ENCODE results near the gene ADORA2A. TPM values are rescaled to one million over a fixed set of nuclear protein-coding genes. Genes with fewer than 3 reads are reported as not detected.

Gene ADORA2A
- total RNA-seq, 2 donors from 2014 or later, result 25.9 to 47.8 TPM

DNA sequence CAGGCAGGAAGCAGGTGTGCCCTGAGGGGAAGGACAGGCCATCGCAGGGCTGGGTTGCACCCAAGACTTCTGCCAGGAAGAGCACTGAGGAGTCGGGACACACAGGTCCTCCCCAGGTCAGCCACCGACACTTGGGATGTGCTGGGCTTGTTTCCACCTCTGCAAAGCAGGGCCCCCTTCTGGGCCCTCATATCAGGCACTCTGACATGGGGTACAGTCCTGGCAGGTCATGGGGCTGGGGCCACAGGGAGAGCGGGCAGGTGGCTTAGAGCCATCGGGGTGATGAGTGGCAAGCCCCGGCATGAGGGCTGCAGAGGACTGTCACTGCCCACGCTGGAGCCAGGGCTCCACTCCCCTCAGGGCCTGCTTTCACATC, 7.9 kb upstream of the ADORA2A start:
- ATAC-seq (replicated peaks), result no peak
- Mint-ChIP-seq H3K27ac (no peak overlapping the region), H3K9me3 (no peaks in the 10 kb centered on the region), H3K36me3 (ENCODE audit: low read depth) (peaks cover 10% of the 10 kb centered on the region), H3K4me3 (no peak overlapping the region), H3K27me3 (no peaks in the 10 kb centered on the region), H3K4me1 (no peaks in the 10 kb centered on the region)

DNA sequence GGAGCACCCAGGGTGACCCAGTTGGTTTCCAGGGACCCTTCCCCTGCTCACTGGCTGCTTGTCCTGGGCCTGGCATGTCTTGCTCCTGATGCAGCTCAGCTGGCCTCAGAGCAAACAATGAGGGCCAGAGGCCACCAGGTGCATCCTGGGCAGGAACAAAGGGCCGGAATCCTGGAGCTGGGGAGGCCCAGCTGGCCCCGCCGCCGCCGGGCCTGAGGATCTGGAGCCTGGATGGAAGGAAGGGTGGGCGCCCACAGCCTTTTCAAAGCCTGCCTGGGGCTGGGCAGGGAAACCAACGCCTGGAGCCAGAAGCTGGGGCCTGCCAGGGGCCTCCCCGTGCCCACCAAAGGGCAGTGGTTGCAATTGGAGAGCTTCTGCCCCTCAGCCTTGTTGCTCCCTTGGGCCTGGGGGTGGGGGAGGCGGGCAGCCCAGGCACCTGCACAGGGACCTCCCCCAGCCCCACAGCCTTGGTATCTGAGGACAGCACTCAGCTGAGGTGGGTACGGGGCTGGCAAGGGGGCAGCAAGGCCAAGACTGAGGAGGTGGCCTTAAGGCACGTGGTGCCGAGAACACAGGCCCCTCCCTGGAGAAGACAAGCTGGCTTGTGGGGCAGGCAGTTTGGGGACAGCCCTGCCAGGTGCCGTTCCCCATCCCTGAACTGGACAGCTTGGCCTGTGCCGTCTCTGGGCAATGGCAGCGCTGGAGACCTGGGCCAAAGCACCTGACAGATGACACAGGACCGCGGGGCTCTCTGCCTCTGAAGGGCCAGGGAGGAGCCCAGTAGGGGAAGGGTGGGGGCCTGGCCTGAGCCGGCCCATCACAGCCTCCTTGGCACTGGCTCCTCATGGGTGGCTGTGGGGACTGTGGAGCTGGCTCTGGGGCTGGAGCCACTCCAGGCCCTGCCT, 7.1 kb upstream of the ADORA2A start:
- Mint-ChIP-seq H3K27ac (no peak overlapping the region), H3K4me1 (peaks cover 1% of the 10 kb centered on the region), H3K4me3 (no peak overlapping the region), H3K9me3 (no peaks in the 10 kb centered on the region), H3K36me3 (ENCODE audit: low read depth) (peaks cover 2% of the 10 kb centered on the region), H3K27me3 (no peaks in the 10 kb centered on the region)
- ATAC-seq (replicated peaks), result no peak

DNA sequence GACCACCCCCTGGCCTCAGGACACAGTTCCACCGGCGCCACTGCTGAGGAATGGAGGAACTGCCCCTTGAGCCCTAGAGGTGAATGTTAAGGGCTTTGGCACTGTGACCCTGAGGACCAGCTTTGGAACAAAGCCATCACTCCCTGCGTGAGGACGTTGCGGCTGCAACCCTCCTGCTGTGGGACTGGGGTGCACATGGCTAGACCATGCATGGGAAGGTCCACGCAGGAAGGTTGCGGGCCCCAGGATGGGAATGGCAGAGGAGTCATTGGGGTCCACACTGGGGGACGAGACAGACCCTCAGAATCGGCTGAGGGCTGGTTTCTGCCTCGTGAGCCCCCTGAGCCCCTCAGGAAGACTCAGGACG, 6.4 kb upstream of the ADORA2A start:
- Mint-ChIP-seq H3K27ac (peak overlapping the region; percentile 28), H3K36me3 (ENCODE audit: low read depth) (peaks cover 1% of the 10 kb centered on the region), H3K4me3 (no peak overlapping the region), H3K27me3 (no peaks in the 10 kb centered on the region), H3K9me3 (no peaks in the 10 kb centered on the region), H3K4me1 (peaks cover 6% of the 10 kb centered on the region)
- no peak for ATAC-seq (replicated peaks)

DNA sequence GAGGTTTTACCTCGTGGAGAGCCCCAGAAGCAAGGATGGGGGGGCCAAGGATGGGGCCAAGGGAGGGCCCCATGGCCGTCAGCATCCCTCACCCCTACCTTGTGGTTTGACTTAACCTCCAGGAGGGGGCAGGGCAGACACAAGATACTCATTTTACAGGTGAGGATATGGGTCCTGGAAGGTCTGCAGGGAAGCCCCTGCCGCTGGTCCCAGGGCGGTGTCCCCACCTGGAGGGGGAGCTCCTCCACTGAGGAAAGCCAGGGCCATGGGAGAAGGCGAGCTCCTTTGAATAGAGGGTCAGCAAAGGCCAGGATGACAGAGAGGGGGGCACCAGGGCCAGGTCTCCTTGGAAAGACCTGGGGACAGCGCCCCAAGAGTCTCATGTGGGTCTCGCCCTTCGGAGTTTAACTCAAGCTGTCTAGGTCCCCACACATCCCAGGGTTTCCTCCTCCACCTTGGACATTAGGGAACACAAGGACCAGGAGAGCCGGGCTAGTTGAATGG, 5.9 kb upstream of the ADORA2A start:
- ATAC-seq (replicated peaks), result no peak
- H3K4me1 Mint-ChIP-seq, result peaks cover 11% of the 10 kb centered on the region
- peak overlapping the region; percentile 28 for H3K27ac Mint-ChIP-seq
- no peaks in the 10 kb centered on the region for H3K9me3 Mint-ChIP-seq
- H3K27me3 Mint-ChIP-seq, result no peaks in the 10 kb centered on the region
- peaks cover 6% of the 10 kb centered on the region for H3K36me3 Mint-ChIP-seq (ENCODE audit: low read depth)
- H3K4me3 Mint-ChIP-seq, result peak overlapping the region; percentile 21

DNA sequence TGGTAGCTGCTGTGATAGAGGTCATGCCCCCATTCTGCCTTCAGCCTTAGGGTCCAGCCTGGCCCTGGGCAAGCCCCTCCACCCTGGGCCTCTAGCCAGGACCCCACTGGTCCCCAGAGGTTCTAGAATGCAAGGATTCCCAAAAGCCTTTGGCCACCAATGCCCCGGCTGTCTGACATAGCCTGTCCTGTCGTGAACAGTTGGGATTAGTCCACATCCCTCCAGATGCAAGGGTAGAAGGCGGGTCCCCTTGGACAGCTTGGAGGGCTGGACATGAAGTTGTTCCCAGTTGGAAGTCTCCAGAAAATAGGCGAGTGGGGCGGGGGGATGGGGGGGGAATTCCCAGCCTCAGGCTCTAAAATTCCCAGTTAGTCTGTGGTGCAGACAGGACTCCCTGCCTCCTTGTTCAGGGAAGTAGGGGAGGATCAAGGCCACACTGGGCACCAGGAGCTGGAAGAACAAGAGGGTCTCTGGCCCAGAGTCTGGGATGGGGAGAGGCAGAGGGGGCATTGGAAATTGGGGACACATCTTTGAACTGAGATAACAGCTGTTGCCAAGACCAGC, 5.2 kb upstream of the ADORA2A start:
- peaks cover 6% of the 10 kb centered on the region for H3K36me3 Mint-ChIP-seq (ENCODE audit: low read depth)
- H3K27ac Mint-ChIP-seq, result no peak overlapping the region
- H3K4me3 Mint-ChIP-seq, result peak overlapping the region; percentile 51
- no peaks in the 10 kb centered on the region for H3K9me3 Mint-ChIP-seq
- peaks cover 12% of the 10 kb centered on the region for H3K4me1 Mint-ChIP-seq
- H3K27me3 Mint-ChIP-seq, result no peaks in the 10 kb centered on the region
- ATAC-seq (replicated peaks), result no peak

DNA sequence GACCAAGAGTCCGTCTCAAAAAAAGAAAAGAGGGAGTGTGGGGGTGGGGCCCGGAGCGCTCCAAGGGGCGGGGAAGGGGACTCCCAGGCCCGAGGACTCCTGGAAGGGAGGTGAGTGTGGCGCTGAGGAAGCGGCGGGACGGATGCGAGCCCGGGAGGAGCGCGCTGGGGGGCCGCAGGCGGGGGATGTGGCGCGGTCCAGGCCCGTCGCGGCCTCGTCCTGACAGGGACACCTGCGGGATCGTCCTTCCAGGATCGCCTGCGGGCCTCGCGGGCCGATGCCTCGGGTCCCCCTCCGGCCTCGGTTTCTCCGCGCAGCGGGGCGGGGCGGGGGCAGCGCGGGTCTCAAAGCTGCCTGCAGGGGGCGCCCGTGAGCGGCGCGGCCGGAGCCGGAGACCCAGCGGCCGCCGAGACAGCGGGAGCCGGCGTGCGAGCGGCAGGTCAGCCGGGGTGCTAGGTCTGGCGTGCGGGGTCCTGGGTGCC, 3.8 kb upstream of the ADORA2A start:
- no peaks in the 10 kb centered on the region for H3K9me3 Mint-ChIP-seq
- peak overlapping the region; percentile 51 for H3K4me3 Mint-ChIP-seq
- ATAC-seq (replicated peaks), result peak; percentile 63
- H3K27me3 Mint-ChIP-seq, result no peaks in the 10 kb centered on the region
- H3K36me3 Mint-ChIP-seq (ENCODE audit: low read depth), result peaks cover 20% of the 10 kb centered on the region
- H3K4me1 Mint-ChIP-seq, result peaks cover 12% of the 10 kb centered on the region
- no peak overlapping the region for H3K27ac Mint-ChIP-seq

DNA sequence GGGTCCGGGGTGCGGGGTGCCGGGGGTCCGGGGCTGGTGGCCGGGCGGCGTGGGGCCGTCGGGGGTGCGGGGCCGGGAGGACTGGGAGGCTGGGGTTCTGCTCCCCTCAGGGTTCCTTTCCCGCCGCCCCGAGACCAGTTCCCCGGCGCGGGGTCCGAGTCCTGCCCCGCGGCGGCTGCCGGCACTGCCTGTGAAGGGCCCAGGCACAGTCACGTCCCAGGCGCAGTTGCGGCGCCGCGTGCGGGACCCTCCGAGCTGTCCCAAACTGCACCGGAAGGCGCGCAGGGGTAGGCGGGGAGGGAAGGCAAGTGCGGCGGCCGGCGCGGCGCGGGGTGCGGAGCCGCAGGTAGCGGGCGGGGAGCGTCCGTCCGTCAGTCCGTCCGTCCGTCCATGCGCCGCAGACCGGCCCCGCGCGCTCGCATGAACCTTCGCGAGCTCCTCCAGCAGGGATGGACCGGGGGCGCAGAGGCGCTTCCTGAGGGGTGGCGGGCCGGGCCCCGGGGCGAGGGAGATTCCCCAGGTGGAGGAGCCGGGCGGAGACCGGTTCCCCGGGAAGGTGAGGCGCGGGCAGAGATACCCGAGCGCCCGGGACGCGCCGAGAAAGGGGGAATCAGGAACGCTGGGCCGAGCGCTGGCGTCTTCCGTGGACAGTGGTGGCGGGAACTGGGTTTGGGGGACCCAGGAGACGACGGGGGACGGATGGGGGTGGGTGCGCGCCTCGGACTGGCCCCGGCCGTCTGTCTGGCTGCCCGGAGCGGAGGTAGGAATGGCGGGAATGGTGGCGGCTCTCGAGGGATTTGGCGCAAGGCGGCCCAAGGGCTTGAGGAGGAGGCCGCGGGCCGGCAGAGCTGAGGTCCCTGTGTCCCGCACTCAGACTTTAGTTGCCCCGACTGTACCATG, 3.1 kb upstream of the ADORA2A start:
- H3K9me3 Mint-ChIP-seq, result no peaks in the 10 kb centered on the region
- no peak overlapping the region for H3K27ac Mint-ChIP-seq
- ATAC-seq (replicated peaks), result peak; percentile 32
- H3K36me3 Mint-ChIP-seq (ENCODE audit: low read depth), result peaks cover 27% of the 10 kb centered on the region
- peak overlapping the region; percentile 69 for H3K4me3 Mint-ChIP-seq
- no peaks in the 10 kb centered on the region for H3K27me3 Mint-ChIP-seq
- H3K4me1 Mint-ChIP-seq, result peaks cover 12% of the 10 kb centered on the region

DNA sequence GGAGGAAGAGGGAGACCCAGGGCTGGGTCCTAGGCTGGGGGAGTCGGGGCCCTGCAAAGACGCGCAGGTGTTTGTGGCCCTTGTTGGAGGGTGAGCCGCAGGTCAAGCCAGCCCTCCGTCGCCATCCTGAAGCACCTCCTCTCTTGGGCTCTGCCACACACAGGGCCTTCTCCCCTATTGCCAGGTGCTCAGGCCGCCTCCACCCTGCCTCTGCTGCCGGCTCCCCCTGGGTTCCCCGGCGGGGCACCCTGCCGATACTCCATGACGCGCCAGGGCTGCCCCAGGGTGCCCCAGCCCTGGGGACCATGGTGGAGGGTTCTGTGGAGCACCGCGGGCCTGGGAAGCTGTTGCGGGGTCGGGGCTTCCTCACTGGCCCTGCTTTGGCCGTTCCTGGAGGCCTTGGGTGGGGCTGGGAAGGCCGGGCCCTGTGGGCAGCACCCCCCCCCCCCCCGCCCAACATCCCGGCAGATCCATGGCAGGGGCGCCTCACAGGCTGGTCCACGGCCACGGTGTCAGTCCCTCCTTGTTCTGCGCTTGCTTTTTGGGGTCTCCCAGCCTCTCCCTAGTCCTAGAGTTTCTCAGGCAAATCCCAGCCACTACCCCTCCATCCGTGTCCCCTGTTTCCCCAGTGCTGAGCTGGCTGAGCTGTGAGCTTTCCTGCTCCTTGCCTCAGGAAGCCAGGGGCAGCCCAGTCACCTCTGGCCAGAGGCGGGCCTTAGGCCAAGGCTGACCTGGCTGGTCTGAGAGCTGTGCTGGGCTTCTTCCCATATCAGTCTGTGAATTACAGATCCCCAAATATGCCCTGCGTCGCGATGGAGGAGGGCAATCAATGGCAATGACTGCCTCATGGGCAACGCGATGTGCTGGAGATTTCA, 2.3 kb upstream of the ADORA2A start:
- Mint-ChIP-seq H3K27ac (peak overlapping the region; percentile 90), H3K4me1 (peaks cover 12% of the 10 kb centered on the region), H3K27me3 (no peaks in the 10 kb centered on the region), H3K9me3 (no peaks in the 10 kb centered on the region), H3K4me3 (peak overlapping the region; percentile 93), H3K36me3 (ENCODE audit: low read depth) (peaks cover 32% of the 10 kb centered on the region)
- ATAC-seq (replicated peaks), result no peak

DNA sequence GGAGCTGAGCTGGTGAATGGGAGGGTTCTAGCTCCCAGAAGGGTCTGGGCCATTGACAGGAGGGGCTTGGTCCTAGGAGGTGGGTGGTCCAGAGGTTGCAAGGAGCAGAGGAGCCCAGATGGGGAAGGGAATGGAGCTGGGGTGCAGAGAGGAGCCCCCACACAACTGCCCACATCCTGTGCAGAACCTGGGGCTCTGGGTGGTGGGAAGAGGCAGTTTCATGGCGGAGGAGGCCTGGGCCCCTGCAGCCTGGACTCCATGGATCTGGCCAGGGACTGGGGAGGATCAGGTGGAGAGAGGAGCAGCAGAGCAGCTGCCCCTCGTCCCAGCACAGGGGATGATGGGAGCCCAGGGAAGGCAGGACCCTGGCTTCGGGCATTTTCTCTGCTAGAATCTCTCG, 963 bp upstream of the ADORA2A start:
- Mint-ChIP-seq H3K27ac (peak overlapping the region; percentile 90), H3K36me3 (ENCODE audit: low read depth) (peaks cover 35% of the 10 kb centered on the region), H3K4me3 (peak overlapping the region; percentile 93), H3K4me1 (peaks cover 17% of the 10 kb centered on the region), H3K9me3 (no peaks in the 10 kb centered on the region), H3K27me3 (no peaks in the 10 kb centered on the region)
- ATAC-seq (replicated peaks), result no peak

DNA sequence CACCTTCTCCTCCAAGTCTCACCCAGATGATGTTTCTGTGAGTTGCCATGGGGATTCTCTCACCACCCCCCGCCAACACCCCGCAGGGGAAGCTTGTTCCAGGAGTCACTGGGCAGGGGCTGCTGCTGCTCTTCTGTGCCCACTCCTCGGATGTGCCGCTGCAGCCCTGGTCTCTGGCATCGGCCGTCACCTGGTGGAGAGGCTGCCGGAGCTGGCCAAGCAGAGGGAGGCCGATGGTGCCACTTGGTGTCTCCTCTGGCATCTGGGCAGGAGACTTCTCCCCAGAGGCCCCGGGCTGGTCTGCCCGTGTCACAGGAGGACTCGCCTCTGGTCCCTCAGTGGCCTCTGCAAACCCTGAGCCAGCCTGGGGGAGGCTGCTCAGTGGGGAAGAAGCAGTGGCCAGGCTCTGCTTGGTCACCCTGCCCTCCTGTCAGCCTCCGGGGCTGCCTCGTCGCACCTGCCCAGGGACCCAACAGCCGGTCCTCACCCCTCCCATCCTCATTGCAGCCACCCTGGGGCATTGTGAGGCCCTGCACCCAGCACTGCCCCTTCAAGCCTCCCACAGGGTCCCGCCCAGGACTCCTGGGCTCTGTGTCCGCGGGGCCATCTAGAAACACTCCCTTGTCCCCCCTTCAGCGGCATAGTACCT, 424 bp upstream of the ADORA2A start:
- peaks cover 37% of the 10 kb centered on the region for H3K36me3 Mint-ChIP-seq (ENCODE audit: low read depth)
- H3K4me3 Mint-ChIP-seq, result peak overlapping the region; percentile 93
- no peaks in the 10 kb centered on the region for H3K27me3 Mint-ChIP-seq
- H3K4me1 Mint-ChIP-seq, result peaks cover 18% of the 10 kb centered on the region
- ATAC-seq (replicated peaks), result no peak
- H3K27ac Mint-ChIP-seq, result peak overlapping the region; percentile 90
- no peaks in the 10 kb centered on the region for H3K9me3 Mint-ChIP-seq

DNA sequence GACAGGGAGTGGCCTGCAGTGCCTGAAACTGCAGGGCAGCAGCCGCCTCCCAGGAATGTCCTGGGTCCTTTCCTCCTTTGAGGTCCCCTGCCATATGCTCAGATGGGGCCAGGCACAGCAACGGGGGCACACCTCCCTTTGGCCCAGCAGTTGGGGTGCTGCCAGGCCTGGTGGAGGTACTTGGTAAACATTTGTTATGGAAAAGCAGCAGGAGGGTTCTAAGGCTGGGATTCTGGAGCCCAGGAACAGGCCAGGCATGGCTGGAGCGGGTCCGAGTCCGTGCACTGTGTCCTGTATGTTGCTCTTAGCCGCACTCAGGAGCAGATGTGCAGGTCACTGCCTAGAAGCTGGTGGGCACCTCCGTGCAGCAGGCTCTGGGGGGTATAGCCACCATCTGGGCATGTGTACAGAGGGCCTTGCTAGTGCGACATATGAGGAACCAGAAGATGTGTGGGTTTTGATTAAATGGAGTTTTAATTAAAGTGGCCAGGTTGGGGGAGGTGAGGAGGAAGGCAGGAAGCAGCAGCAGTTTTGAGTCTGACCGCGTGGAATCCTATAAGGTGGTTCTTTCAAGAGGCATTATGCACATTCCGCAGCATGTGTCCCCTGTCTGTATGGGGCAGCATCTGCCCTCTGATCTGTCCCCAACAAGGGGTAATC, 1.5 kb downstream of the ADORA2A start:
- Mint-ChIP-seq H3K36me3 (ENCODE audit: low read depth) (peaks cover 49% of the 10 kb centered on the region), H3K27ac (peak overlapping the region; percentile 90), H3K27me3 (no peaks in the 10 kb centered on the region), H3K9me3 (no peaks in the 10 kb centered on the region), H3K4me3 (peak overlapping the region; percentile 93), H3K4me1 (peaks cover 27% of the 10 kb centered on the region)
- no peak for ATAC-seq (replicated peaks)

DNA sequence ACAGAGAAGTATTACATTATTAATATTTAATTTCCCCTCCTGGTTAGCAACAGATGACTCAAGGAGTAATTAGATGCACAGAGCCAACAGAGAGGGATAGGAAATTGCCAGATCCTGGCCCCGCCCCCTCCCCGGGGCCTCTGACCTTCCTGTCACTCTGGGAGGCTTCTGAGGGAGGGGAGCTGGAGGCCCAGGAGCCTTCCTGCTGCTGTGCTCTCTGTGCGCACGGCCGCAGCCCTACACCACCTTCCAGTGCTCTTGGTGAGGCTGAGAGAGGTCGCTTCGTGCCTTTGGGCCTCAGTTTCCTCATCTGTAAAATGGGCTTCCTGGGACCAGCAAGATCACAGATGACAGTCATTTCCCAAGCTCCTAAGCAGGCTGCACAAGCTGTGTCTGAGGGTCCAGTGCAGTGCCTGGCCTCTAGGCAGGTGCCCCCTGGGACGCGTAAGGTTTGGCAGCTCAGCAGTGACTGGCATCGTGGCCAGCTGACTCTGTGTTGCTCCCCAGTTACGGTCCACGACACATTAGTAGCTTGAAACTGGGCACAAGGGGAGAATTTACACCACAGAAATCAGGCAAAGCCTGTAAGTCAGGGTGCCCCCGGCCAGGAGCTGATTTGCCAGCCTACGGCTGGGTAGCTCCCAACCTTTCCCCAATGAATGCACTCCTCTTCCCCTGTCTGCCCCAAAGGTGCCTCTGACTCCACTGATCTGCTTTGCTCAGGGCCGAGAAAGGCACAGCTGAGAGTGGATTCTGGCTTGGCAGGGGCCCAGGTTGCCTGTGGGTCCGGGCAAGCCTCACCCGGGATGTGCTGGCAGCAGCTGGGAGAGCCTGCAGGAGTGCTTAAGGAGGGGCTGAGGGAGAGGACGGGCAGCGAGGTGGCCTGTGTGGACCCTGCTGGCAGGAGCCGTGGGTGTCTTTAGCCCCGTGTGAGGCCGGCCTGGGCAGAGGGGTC, 2.3 kb downstream of the ADORA2A start:
- Mint-ChIP-seq H3K9me3 (no peaks in the 10 kb centered on the region), H3K27ac (peak overlapping the region; percentile 90), H3K4me1 (peaks cover 34% of the 10 kb centered on the region), H3K27me3 (no peaks in the 10 kb centered on the region), H3K36me3 (ENCODE audit: low read depth) (peaks cover 58% of the 10 kb centered on the region), H3K4me3 (peak overlapping the region; percentile 93)
- ATAC-seq (replicated peaks), result peak; percentile 26
